ENCODE measurements around the gene KRTAP20-4. TPM values are rescaled to one million over a fixed set of nuclear protein-coding genes. Genes with fewer than 3 reads are reported as not detected.

Gene KRTAP20-4
- total RNA-seq, 1 experiment from 2014 or later, result not detected

GRCh38 chr21:30629200-30629599 is 8.8 kb downstream of the KRTAP20-4 start:
- no peaks in the 10 kb centered on the region for H3K4me1 Mint-ChIP-seq (ENCODE audit: low read depth, unreplicated experiment)
- no TSS peak for BruUV-seq (replicated peaks)
- ChIA-PET POLR2A (no interaction called here), CTCF (no interaction called here)
- Histone ChIP-seq H3K27me3 (replicated peaks; ENCODE audit: control insufficient read depth, insufficient read depth, low read length) (no peaks in the 10 kb centered on the region), H3K4me3 (ENCODE audit: low read depth, low read length) (no peak overlapping the region), H3K36me3 (ENCODE audit: control insufficient read depth, insufficient read depth, low read length) (no peaks in the 10 kb centered on the region), H3K9me3 (no peaks in the 10 kb centered on the region), H3K4me1 (no peaks in the 10 kb centered on the region)
- H3K4me3 Mint-ChIP-seq (ENCODE audit: unreplicated experiment), result no peak overlapping the region
- DNase-seq, result no peak
- no peak overlapping the region for H3K27ac Mint-ChIP-seq (ENCODE audit: unreplicated experiment)
- no peak for TF ChIP-seq CTCF (IDR thresholded peaks at IDR 0.05; ENCODE audit: insufficient read depth in 1 of 2, low read depth in 1 of 2, low read length in 1 of 2, severe bottlenecking in 1 of 2, unreplicated experiment in 1 of 2)
- intact Hi-C loops (cut with micrococcal nuclease; ENCODE audit: unreplicated experiment), result no loop called here
- H3K36me3 Mint-ChIP-seq (ENCODE audit: insufficient read depth, unreplicated experiment), result no peaks in the 10 kb centered on the region
- H3K9me3 Mint-ChIP-seq (ENCODE audit: unreplicated experiment), result no peaks in the 10 kb centered on the region
- H3K27me3 Mint-ChIP-seq (ENCODE audit: insufficient read depth, unreplicated experiment), result peaks cover 3% of the 10 kb centered on the region

GRCh38 chr21:30634906-30635305 is 14.5 kb downstream of the KRTAP20-4 start, which contains the start of gene KRTAP20-2:
KRTAP20-2 (plus strand) TSS chr21:30635206; CDS start chr21:30635264, 58 bp downstream.
- no peaks in the 10 kb centered on the region for H3K36me3 ChIP-seq (ENCODE audit: control insufficient read depth, insufficient read depth, low read length)
- Mint-ChIP-seq H3K27ac (ENCODE audit: unreplicated experiment) (no peak within 1 kb of the TSS), H3K9me3 (ENCODE audit: unreplicated experiment) (no peaks in the 10 kb centered on the region), H3K4me3 (ENCODE audit: unreplicated experiment) (no peak within 1 kb of the TSS), H3K36me3 (ENCODE audit: insufficient read depth, unreplicated experiment) (no peaks in the 10 kb centered on the region), H3K4me1 (ENCODE audit: low read depth, unreplicated experiment) (no peaks in the 10 kb centered on the region), H3K27me3 (ENCODE audit: insufficient read depth, unreplicated experiment) (peaks cover 3% of the 10 kb centered on the region)
- ChIA-PET POLR2A (no interaction called here), CTCF (no interaction called here)
- no peaks in the 10 kb centered on the region for H3K27me3 ChIP-seq (replicated peaks; ENCODE audit: control insufficient read depth, insufficient read depth, low read length)
- no peaks in the 10 kb centered on the region for H3K4me1 ChIP-seq
- DNase-seq, result no peak
- intact Hi-C loops (cut with micrococcal nuclease; ENCODE audit: unreplicated experiment), result no loop called here
- H3K4me3 ChIP-seq (ENCODE audit: low read depth, low read length), result no peak within 1 kb of the TSS
- no peak for TF ChIP-seq CTCF (IDR thresholded peaks at IDR 0.05; ENCODE audit: insufficient read depth in 1 of 2, low read depth in 1 of 2, low read length in 1 of 2, severe bottlenecking in 1 of 2, unreplicated experiment in 1 of 2)
- BruUV-seq (replicated peaks), result no TSS peak
- no peaks in the 10 kb centered on the region for H3K9me3 ChIP-seq

- CTCF ChIA-PET, result no interaction called here
- no TSS peak for BruUV-seq (replicated peaks)
- Histone ChIP-seq H3K9me3 (no peaks in the 10 kb centered on the region), H3K4me1 (no peaks in the 10 kb centered on the region), H3K4me3 (ENCODE audit: low read depth, low read length) (no peak overlapping the region), H3K36me3 (ENCODE audit: control insufficient read depth, insufficient read depth, low read length) (no peaks in the 10 kb centered on the region), H3K27me3 (replicated peaks; ENCODE audit: control insufficient read depth, insufficient read depth, low read length) (no peaks in the 10 kb centered on the region)
- POLR2A ChIA-PET, result no interaction called here
- H3K27me3 Mint-ChIP-seq (ENCODE audit: insufficient read depth, unreplicated experiment), result no peaks in the 10 kb centered on the region
- H3K4me3 Mint-ChIP-seq (ENCODE audit: unreplicated experiment), result no peak overlapping the region
- H3K4me1 Mint-ChIP-seq (ENCODE audit: low read depth, unreplicated experiment), result no peaks in the 10 kb centered on the region
- intact Hi-C loops (cut with micrococcal nuclease; ENCODE audit: unreplicated experiment), result no loop called here
- H3K27ac Mint-ChIP-seq (ENCODE audit: unreplicated experiment), result no peak overlapping the region
- no peaks in the 10 kb centered on the region for H3K9me3 Mint-ChIP-seq (ENCODE audit: unreplicated experiment)
- DNase-seq, result no peak
- H3K36me3 Mint-ChIP-seq (ENCODE audit: insufficient read depth, unreplicated experiment), result no peaks in the 10 kb centered on the region
- no peak for TF ChIP-seq CTCF (IDR thresholded peaks at IDR 0.05; ENCODE audit: insufficient read depth in 1 of 2, low read depth in 1 of 2, low read length in 1 of 2, severe bottlenecking in 1 of 2, unreplicated experiment in 1 of 2)
These were observed 18.3 kb downstream of the KRTAP20-4 start for GRCh38 chr21:30638686-30639085.
